SK-N-SH (cell line): ENCODE measurements around the gene SELENOM. TPM values are rescaled to one million over a fixed set of nuclear protein-coding genes. Genes with fewer than 3 reads are reported as not detected.
"Not testable (repeated sequence)": the region's sequence is repeated elsewhere in the genome, so short reads cannot be mapped to it uniquely, and the experiment has no call there.

Source experiments
- CTCF ChIA-PET: fragments of 300-600, 350-600 bp; formaldehyde crosslinking; extraction: SDS; loops from one replicate; lab custom pipeline; 2021; lab: Yijun Ruan, JAX
- POLR2A ChIA-PET: fragments of 350-600 bp; sonication (Branson Sonifier 250); formaldehyde crosslinking; extraction: SDS; loops from one replicate; lab custom pipeline; 2020; ENCODE audit warnings: antibody characterized with exemption, inconsistent platforms; lab: Yijun Ruan, JAX
- DNase-seq: peaks from one replicate; pipeline ENCODE4 v3.0.0; 2012
- H2AFZ ChIP-seq: fragments of 200-600 bp; sonication (generic); 2 replicates; pipeline ENCODE4 v1.8.1; 2016; ENCODE audit warnings: antibody characterized with exemption, mild to moderate bottlenecking, low read depth
- H3F3A ChIP-seq: fragments of 200-600 bp; sonication (generic); replicated peaks from 2 replicates; pipeline ENCODE3; 2016; ENCODE audit warnings: antibody characterized with exemption, mild to moderate bottlenecking; ENCODE audit not compliant: insufficient read depth
- H3K27ac ChIP-seq, 2 experiments: fragments of 200-500 bp in 1 of 2; fragments of 200-600 bp in 1 of 2; sonication (Bioruptor generic) in 1 of 2; sonication (generic), shearing (Covaris generic) in 1 of 2; 2 replicates each; pipeline versions ENCODE4 v1.5.1 to v1.6.1; 2014 to 2016; ENCODE audit warnings: low read depth in 2 of 2, inconsistent platforms in 1 of 2, low read length in 1 of 2, mild to moderate bottlenecking in 1 of 2, mixed read lengths in 1 of 2
- H3K27me3 ChIP-seq: fragments of 200-600 bp; sonication (generic), shearing (Covaris generic); 2 replicates; pipeline ENCODE4 v1.6.1; 2016; ENCODE audit warnings: mixed run types; ENCODE audit not compliant: insufficient read depth
- H3K36me3 ChIP-seq, 2 experiments: fragments of 200-500 bp in 1 of 2; fragments of 200-600 bp in 1 of 2; sonication (Bioruptor generic) in 1 of 2; sonication (generic) in 1 of 2; replicated peaks in 1 of 2; 2 replicates each; pipeline versions ENCODE3 to v1.5.1; 2014 to 2016; ENCODE audit warnings: low read length in 1 of 2, mild to moderate bottlenecking in 1 of 2; ENCODE audit not compliant: insufficient read depth in 2 of 2, control insufficient read depth in 1 of 2
- H3K4me1 ChIP-seq, 2 experiments: fragments of 200-500 bp in 1 of 2; fragments of 200-600 bp in 1 of 2; sonication (Bioruptor generic) in 1 of 2; sonication (generic), shearing (Covaris generic) in 1 of 2; 2 replicates each; pipeline versions ENCODE4 v1.5.1 to v1.6.1; 2014 to 2016; ENCODE audit warnings: low read depth in 1 of 2, low read length in 1 of 2, mixed run types in 1 of 2; ENCODE audit not compliant: insufficient read depth in 2 of 2, control insufficient read depth in 1 of 2
- H3K4me2 ChIP-seq: fragments of 200-600 bp; sonication (generic), shearing (Covaris generic); 2 replicates; pipeline ENCODE4 v1.6.1; 2017; ENCODE audit warnings: mixed run types
- H3K4me3 ChIP-seq, 2 experiments: fragments of 200-500 bp in 1 of 2; fragments of 200-600 bp in 1 of 2; sonication (Bioruptor generic) in 1 of 2; sonication (generic), shearing (Covaris generic) in 1 of 2; 2 replicates each; pipeline versions ENCODE4 v1.5.1 to v1.8.1; 2014 to 2016; ENCODE audit warnings: low read depth in 2 of 2, inconsistent platforms in 1 of 2, low read length in 1 of 2, mild to moderate bottlenecking in 1 of 2, mixed read lengths in 1 of 2, moderate library complexity in 1 of 2
- H3K79me2 ChIP-seq: fragments of 200-600 bp; sonication (generic); 2 replicates; pipeline ENCODE4 v1.8.1; 2017; ENCODE audit warnings: mild to moderate bottlenecking; ENCODE audit not compliant: insufficient read depth
- H3K9ac ChIP-seq: fragments of 200-600 bp; sonication (generic); 2 replicates; pipeline ENCODE4 v1.6.1; 2017; ENCODE audit warnings: mixed run types
- H3K9me2 ChIP-seq: fragments of 200-600 bp; sonication (generic); 2 replicates; pipeline ENCODE4 v1.6.1; 2017; ENCODE audit warnings: mixed run types
- H3K9me3 ChIP-seq: fragments of 200-600 bp; sonication (generic); 2 replicates; pipeline ENCODE4 v1.6.1; 2017; ENCODE audit warnings: mixed run types, mild to moderate bottlenecking, moderate library complexity
- H4K20me1 ChIP-seq: fragments of 200-600 bp; sonication (generic); 2 replicates; pipeline ENCODE4 v1.6.1; 2017; ENCODE audit warnings: mild to moderate bottlenecking, mixed run types; ENCODE audit not compliant: insufficient read depth
- CHD2 ChIP-seq: fragments of 150-350 bp; IDR thresholded peaks from 2 replicates; pipeline ENCODE4 v1.6.1; 2018; ENCODE audit warnings: low read length; ENCODE audit not compliant: partially characterized antibody
- FOSL2 ChIP-seq: IDR thresholded peaks from 2 replicates; pipeline ENCODE4 v1.4.0; 2012; ENCODE audit warnings: low read depth, mild to moderate bottlenecking, moderate library complexity, borderline replicate concordance
- MEF2A ChIP-seq: IDR thresholded peaks from 2 replicates; pipeline ENCODE4 v1.4.0; 2012; ENCODE audit warnings: low read depth, borderline replicate concordance
- MXI1 ChIP-seq: IDR thresholded peaks from 2 replicates; pipeline ENCODE4 v1.6.1; 2012; ENCODE audit warnings: mild to moderate bottlenecking, low read depth, low read length, improper control_type of control experiment
- NFIC ChIP-seq: IDR thresholded peaks from 2 replicates; pipeline ENCODE4 v1.4.0; 2012; ENCODE audit warnings: borderline replicate concordance
- RAD21 ChIP-seq: IDR thresholded peaks from 2 replicates; pipeline ENCODE4 v1.6.1; 2012; ENCODE audit warnings: mild to moderate bottlenecking, low read length
- RFX5 ChIP-seq: IDR thresholded peaks from 2 replicates; pipeline ENCODE4 v1.6.1; 2012; ENCODE audit warnings: mild to moderate bottlenecking, improper control_type of control experiment, low read length
- RXRA ChIP-seq: IDR thresholded peaks from 2 replicates; pipeline ENCODE4 v1.4.0; 2012; ENCODE audit warnings: low read depth, mild to moderate bottlenecking, borderline replicate concordance
- SIN3A ChIP-seq: IDR thresholded peaks from 2 replicates; pipeline ENCODE4 v1.6.1; 2012; ENCODE audit warnings: low read depth, mild to moderate bottlenecking, low read length, moderate library complexity, borderline replicate concordance
- SMC3 ChIP-seq: IDR thresholded peaks from 2 replicates; pipeline ENCODE4 v1.6.1; 2012; ENCODE audit warnings: low read depth, low read length, improper control_type of control experiment
- TCF12 ChIP-seq: IDR thresholded peaks from 2 replicates; pipeline ENCODE4 v1.4.0; 2012
- WGBS: methylation state at CpG from one replicate; pipeline ENCODE4 v1.1.6; 2017; ENCODE audit warnings: low lambda C conversion rate; 5-methylcytosine and 5-hydroxymethylcytosine counted together
- polyA plus RNA-seq, 3 experiments: library from polyadenylated mRNA; depleted of rRNA; stranded (reverse); fragments of >200 nt; gene quantifications; 2 replicates each; pipeline ENCODE4 v1.2.3, GENCODE V29; 2012
- TF ChIP-seq, protein P1 (sequence below): IDR thresholded peaks from 2 replicates; pipeline ENCODE4 v1.4.0; 2012; ENCODE audit warnings: low read depth
- TF ChIP-seq, protein P2 (sequence below): fragments of 150-350 bp; IDR thresholded peaks from 2 replicates; pipeline ENCODE4 v1.6.1; 2016; ENCODE audit warnings: mild to moderate bottlenecking, low read depth, low read length

The SELENOM gene
- polyA plus RNA-seq, 1 of the 3 experiments (the other 2 are of a cell fraction): 117 TPM

DNA sequence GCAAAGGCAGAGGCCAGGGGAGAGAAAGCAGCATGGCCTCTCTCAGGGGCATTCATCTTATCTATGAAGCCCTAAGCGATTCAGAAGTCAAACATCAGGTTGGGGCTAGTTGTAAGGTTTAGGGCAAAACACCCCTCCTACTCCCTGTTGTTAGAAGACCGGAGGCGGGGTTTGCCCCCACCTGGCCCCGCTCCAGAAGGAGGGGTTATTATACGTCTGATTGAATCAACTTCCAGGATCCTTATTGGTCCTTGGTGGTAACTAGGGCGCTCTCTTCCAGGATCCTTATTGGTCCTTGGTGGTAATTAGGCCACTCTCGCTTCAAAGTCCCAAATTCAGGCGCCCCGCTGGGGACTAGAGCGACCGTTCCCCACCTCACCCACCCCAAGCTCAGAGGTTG lies 38.4 kb downstream of the SELENOM start (continued):
- no peak for TF ChIP-seq RAD21
- no peak for TF ChIP-seq FOSL2
- no peak for TF ChIP-seq RFX5
- TF ChIP-seq CHD2: no peak
- no peak for TF ChIP-seq SMC3
- no peak for TF ChIP-seq NFIC
- TF ChIP-seq MXI1: no peak
- TF ChIP-seq RXRA: no peak
- TF ChIP-seq, all 33 proteins: peak for 0

DNA sequence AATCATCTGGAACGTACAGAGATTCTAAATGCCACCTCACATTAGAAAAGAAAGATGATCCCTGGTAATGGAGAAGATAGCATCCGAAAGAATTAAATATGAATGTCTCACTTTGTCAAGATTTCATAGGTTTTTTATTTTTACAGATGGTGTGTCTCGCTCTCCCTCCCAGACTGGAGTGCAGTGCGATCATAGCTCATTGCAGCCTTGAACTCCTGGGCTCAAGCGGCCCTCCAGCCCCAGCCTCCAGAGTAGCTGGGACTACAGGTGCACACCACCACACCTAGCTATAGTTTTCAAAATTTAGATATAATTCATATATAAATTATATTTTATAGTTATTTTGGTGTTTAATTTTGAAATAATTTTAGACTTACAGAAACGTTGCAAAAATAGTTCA lies 43.0 kb downstream of the SELENOM start:
- no peak for DNase-seq
- no peaks in the 10 kb centered on the region for H3F3A ChIP-seq
- H3K27me3 ChIP-seq: no peaks in the 10 kb centered on the region
- ChIA-PET POLR2A (interaction anchor here (1.6 kb wide), 1 partner anchor 95 kb away, joined by 5 read pairs; the partner anchor contains the start of genes MORC2 and TUG1), CTCF (interaction anchor here (0.9 to 3.3 kb wide), 2 partner anchors 20 to 50 kb away, joined by 3 to 20 read pairs; no protein-coding TSS in a partner anchor)
- no peaks in the 10 kb centered on the region; a peak in 1 of 4 replicates for H3K4me1 ChIP-seq
- no peak overlapping the region for H3K27ac ChIP-seq
- no peaks in the 10 kb centered on the region for H4K20me1 ChIP-seq
- TF ChIP-seq TCF12: no peak
- no peak for TF ChIP-seq MXI1
- TF ChIP-seq, protein P1, sequence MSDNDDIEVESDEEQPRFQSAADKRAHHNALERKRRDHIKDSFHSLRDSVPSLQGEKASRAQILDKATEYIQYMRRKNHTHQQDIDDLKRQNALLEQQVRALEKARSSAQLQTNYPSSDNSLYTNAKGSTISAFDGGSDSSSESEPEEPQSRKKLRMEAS: no peak
- TF ChIP-seq NFIC: no peak
- TF ChIP-seq SIN3A: no peak
- TF ChIP-seq MEF2A: no peak
- WGBS: 90% methylated on average over 6 of the region's 6 CpGs
- H3K4me2 ChIP-seq: no peak overlapping the region; the same call in 1 of the 2 replicates
- H3K9me3 ChIP-seq: no peaks in the 10 kb centered on the region
- no peak overlapping the region for H3K4me3 ChIP-seq
- H3K79me2 ChIP-seq: no peaks in the 10 kb centered on the region
- no peak overlapping the region for H3K9ac ChIP-seq
- H3K36me3 ChIP-seq: no peaks in the 10 kb centered on the region
- no peak overlapping the region for H2AFZ ChIP-seq
- H3K9me2 ChIP-seq: no peaks in the 10 kb centered on the region

GRCh38 chr22:31062566-31063230 lies 44.7 kb downstream of the SELENOM start:
- no peaks in the 10 kb centered on the region for H3K9me2 ChIP-seq
- H3K27ac ChIP-seq: no peak overlapping the region
- H3K4me1 ChIP-seq: no peaks in the 10 kb centered on the region; a peak in 1 of 4 replicates
- H3K4me3 ChIP-seq: no peak overlapping the region
- H3K9me3 ChIP-seq: no peaks in the 10 kb centered on the region
- TF ChIP-seq, protein P2, sequence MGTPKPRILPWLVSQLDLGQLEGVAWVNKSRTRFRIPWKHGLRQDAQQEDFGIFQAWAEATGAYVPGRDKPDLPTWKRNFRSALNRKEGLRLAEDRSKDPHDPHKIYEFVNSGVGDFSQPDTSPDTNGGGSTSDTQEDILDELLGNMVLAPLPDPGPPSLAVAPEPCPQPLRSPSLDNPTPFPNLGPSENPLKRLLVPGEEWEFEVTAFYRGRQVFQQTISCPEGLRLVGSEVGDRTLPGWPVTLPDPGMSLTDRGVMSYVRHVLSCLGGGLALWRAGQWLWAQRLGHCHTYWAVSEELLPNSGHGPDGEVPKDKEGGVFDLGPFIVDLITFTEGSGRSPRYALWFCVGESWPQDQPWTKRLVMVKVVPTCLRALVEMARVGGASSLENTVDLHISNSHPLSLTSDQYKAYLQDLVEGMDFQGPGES: no peak
- no peak for TF ChIP-seq SIN3A
- TF ChIP-seq, all 33 proteins: peak for 0
- Histone ChIP-seq H3K27me3 (no peaks in the 10 kb centered on the region), H3K4me2 (no peak overlapping the region), H3K79me2 (no peaks in the 10 kb centered on the region), H3F3A (no peaks in the 10 kb centered on the region), H4K20me1 (no peaks in the 10 kb centered on the region), H3K9ac (no peak overlapping the region), H2AFZ (no peak overlapping the region), H3K36me3 (no peaks in the 10 kb centered on the region)
- ChIA-PET CTCF (interaction anchor here (0.7 to 3.3 kb wide), 2 partner anchors 22 to 357 kb away, joined by 3 to 20 read pairs; no protein-coding TSS in a partner anchor), POLR2A (interaction anchor here (1.1 kb wide), 1 partner anchor 18 kb away, joined by 3 read pairs; the partner anchor contains the start of gene SMTN)
- 75% methylated on average over 2 of the region's 2 CpGs for WGBS
- no peak for DNase-seq

DNA sequence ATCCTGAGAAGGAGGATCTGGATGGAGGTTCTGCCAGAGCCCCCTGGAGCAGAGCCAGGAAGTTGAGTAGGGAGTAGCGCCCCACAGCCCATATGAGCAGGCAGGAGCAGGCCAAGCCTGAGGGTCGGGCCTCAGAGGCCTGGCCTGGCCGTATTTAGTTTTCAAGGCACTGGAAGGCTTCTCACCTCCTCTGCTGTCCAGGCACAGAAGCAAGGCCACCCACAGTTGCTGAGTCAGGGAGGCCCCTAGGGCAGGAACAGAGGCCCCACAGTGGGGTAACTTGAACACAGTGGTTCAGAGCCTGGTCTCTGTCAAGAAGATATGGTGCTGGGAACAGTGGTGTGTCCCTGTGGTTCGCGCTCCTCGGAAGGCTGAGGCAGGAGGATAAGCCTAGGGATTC lies 47.7 kb downstream of the SELENOM start:
- H3K4me3 ChIP-seq, H3K9me3 ChIP-seq, H4K20me1 ChIP-seq, H3K36me3 ChIP-seq, H3K9ac ChIP-seq, CTCF ChIA-PET, H3K27ac ChIP-seq, H3K4me1 ChIP-seq, DNase-seq, H3K4me2 ChIP-seq, POLR2A ChIA-PET, H2AFZ ChIP-seq, H3K79me2 ChIP-seq, H3K27me3 ChIP-seq, H3K9me2 ChIP-seq, H3F3A ChIP-seq: not testable (repeated sequence)
- WGBS: 82% methylated on average over 4 of the region's 6 CpGs
